Vagina (tissue), 2 donors: ENCODE measurements around the gene OGFRL1.

ENCODE experiments used
- POLR2A ChIP-seq, 2 donors: fragments of 450-650 bp; IDR thresholded peaks; one replicate each; pipeline ENCODE4 v1.6.1; 2017; ENCODE audit warnings: antibody characterized with exemption in 2 of 2, mild to moderate bottlenecking in 2 of 2, moderate library complexity in 2 of 2
- POLR2AphosphoS5 ChIP-seq, 2 donors: sonication (generic); formaldehyde crosslinking; IDR thresholded peaks; one replicate each; pipeline ENCODE4 v1.9.0; 2017; ENCODE audit warnings: antibody characterized with exemption in 2 of 2, mild to moderate bottlenecking in 2 of 2, low read depth in 1 of 2; ENCODE audit not compliant: insufficient read depth in 1 of 2

GRCh38 chr6:71248878-71249544 lies 39.6 kb upstream of the OGFRL1 start:
- no peak for TF ChIP-seq POLR2AphosphoS5 (IDR thresholded peaks at IDR 0.05; ENCODE audit: insufficient read depth in 1 of 2, low read depth in 1 of 2)
- no peak for TF ChIP-seq POLR2A (IDR thresholded peaks at IDR 0.05)
